ENCODE measurements around the gene AMOTL2. TPM values are rescaled to one million over a fixed set of nuclear protein-coding genes. Genes with fewer than 3 reads are reported as not detected.

The AMOTL2 gene
- total and polyA plus RNA-seq, 9 of the 15 experiments (the other 6 are each of a cell fraction or from before 2014, with no cell fraction given): 0.12 to 0.31 TPM; not detected in 7

DNA sequence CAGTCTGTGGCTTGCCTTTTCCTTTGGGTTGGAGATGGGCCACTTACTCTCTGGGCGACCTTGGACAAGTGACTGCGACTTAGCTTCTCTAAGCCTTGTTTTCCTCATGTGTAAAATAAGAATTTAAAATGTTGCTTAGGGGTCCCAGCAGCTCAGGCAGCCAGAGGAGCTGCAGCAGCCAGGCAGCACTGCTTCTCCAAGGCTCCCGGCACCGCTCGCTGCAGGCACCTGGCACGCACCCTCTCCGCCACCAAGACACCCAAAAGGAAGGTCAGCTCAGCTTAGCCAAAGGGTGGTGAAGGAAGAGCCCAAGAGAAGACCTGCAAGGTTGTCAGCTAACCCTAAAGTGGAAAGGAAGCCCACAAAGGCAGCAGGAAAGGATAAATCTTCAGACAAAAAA is 10.7 kb upstream of the AMOTL2 start (continued):
- TF ChIP-seq, protein P1, sequence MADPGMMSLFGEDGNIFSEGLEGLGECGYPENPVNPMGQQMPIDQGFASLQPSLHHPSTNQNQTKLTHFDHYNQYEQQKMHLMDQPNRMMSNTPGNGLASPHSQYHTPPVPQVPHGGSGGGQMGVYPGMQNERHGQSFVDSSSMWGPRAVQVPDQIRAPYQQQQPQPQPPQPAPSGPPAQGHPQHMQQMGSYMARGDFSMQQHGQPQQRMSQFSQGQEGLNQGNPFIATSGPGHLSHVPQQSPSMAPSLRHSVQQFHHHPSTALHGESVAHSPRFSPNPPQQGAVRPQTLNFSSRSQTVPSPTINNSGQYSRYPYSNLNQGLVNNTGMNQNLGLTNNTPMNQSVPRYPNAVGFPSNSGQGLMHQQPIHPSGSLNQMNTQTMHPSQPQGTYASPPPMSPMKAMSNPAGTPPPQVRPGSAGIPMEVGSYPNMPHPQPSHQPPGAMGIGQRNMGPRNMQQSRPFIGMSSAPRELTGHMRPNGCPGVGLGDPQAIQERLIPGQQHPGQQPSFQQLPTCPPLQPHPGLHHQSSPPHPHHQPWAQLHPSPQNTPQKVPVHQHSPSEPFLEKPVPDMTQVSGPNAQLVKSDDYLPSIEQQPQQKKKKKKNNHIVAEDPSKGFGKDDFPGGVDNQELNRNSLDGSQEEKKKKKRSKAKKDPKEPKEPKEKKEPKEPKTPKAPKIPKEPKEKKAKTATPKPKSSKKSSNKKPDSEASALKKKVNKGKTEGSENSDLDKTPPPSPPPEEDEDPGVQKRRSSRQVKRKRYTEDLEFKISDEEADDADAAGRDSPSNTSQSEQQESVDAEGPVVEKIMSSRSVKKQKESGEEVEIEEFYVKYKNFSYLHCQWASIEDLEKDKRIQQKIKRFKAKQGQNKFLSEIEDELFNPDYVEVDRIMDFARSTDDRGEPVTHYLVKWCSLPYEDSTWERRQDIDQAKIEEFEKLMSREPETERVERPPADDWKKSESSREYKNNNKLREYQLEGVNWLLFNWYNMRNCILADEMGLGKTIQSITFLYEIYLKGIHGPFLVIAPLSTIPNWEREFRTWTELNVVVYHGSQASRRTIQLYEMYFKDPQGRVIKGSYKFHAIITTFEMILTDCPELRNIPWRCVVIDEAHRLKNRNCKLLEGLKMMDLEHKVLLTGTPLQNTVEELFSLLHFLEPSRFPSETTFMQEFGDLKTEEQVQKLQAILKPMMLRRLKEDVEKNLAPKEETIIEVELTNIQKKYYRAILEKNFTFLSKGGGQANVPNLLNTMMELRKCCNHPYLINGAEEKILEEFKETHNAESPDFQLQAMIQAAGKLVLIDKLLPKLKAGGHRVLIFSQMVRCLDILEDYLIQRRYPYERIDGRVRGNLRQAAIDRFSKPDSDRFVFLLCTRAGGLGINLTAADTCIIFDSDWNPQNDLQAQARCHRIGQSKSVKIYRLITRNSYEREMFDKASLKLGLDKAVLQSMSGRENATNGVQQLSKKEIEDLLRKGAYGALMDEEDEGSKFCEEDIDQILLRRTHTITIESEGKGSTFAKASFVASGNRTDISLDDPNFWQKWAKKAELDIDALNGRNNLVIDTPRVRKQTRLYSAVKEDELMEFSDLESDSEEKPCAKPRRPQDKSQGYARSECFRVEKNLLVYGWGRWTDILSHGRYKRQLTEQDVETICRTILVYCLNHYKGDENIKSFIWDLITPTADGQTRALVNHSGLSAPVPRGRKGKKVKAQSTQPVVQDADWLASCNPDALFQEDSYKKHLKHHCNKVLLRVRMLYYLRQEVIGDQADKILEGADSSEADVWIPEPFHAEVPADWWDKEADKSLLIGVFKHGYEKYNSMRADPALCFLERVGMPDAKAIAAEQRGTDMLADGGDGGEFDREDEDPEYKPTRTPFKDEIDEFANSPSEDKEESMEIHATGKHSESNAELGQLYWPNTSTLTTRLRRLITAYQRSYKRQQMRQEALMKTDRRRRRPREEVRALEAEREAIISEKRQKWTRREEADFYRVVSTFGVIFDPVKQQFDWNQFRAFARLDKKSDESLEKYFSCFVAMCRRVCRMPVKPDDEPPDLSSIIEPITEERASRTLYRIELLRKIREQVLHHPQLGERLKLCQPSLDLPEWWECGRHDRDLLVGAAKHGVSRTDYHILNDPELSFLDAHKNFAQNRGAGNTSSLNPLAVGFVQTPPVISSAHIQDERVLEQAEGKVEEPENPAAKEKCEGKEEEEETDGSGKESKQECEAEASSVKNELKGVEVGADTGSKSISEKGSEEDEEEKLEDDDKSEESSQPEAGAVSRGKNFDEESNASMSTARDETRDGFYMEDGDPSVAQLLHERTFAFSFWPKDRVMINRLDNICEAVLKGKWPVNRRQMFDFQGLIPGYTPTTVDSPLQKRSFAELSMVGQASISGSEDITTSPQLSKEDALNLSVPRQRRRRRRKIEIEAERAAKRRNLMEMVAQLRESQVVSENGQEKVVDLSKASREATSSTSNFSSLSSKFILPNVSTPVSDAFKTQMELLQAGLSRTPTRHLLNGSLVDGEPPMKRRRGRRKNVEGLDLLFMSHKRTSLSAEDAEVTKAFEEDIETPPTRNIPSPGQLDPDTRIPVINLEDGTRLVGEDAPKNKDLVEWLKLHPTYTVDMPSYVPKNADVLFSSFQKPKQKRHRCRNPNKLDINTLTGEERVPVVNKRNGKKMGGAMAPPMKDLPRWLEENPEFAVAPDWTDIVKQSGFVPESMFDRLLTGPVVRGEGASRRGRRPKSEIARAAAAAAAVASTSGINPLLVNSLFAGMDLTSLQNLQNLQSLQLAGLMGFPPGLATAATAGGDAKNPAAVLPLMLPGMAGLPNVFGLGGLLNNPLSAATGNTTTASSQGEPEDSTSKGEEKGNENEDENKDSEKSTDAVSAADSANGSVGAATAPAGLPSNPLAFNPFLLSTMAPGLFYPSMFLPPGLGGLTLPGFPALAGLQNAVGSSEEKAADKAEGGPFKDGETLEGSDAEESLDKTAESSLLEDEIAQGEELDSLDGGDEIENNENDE (IDR thresholded peaks at IDR 0.05; ENCODE audit: low read depth, low read length): no peak

Data from K562 (cell line).